Adrenal gland (tissue), 12 donors: ENCODE data around the gene STARD9. TPM values are rescaled to one million over a fixed set of nuclear protein-coding genes. Genes with fewer than 3 reads are reported as not detected.

Source experiments
- DNase-seq, 7 donors: peaks; one replicate each; pipeline ENCODE4 v3.0.0-alpha.2; 2019 to 2020
- H3K27ac ChIP-seq, 5 donors: fragments of 200-600 bp; sonication (generic) in 4 of 5; 1 replicate in 3 of 5; 2 replicates in 2 of 5; pipeline versions ENCODE4 v1.5.1 to v1.8.0; 2016 to 2020; ENCODE audit warnings: mild to moderate bottlenecking in 1 of 5
- H3K27me3 ChIP-seq: fragments of 200-600 bp; 2 replicates; pipeline ENCODE4 v1.8.0; 2021
- H3K36me3 ChIP-seq, 2 donors: fragments of 200-600 bp; replicated peaks in 1 of 2; 1 replicate in 1 of 2; 2 replicates in 1 of 2; pipeline versions ENCODE4 v1.5.1 to v1.8.0; 2018 to 2022
- H3K4me1 ChIP-seq, 2 donors: fragments of 200-600 bp; replicated peaks in 1 of 2; 1 replicate in 1 of 2; 2 replicates in 1 of 2; pipeline versions ENCODE4 v1.5.1 to v1.8.0; 2018 to 2021
- H3K4me3 ChIP-seq, 4 donors: fragments of 200-600 bp; sonication (generic) in 3 of 4; one replicate each; pipeline ENCODE4 v1.5.1; 2016 to 2018
- H3K9me3 ChIP-seq, 3 donors: fragments of 200-600 bp; sonication (generic) in 1 of 3; replicated peaks in 1 of 3; 1 replicate in 2 of 3; 2 replicates in 1 of 3; pipeline versions ENCODE4 v1.5.1 to v1.8.0; 2016 to 2021
- POLR2A ChIP-seq, 2 donors: fragments of 450-650 bp; IDR thresholded peaks; one replicate each; pipeline ENCODE4 v1.6.1; 2017; ENCODE audit warnings: antibody characterized with exemption in 2 of 2, mild to moderate bottlenecking in 2 of 2, moderate library complexity in 1 of 2
- WGBS, 4 donors: extraction: QIAGEN DNeasy Blood & Tissue Kit in 2 of 4; methylation state at CpG; one replicate each; pipeline versions ENCODE4 v1.1.5 to v1.1.7; 2013 to 2017; 5-methylcytosine and 5-hydroxymethylcytosine counted together
- intact Hi-C, 2 donors: fragments of 100-400 bp; cut with DNase I; formaldehyde crosslinking; loops; one replicate each; pipeline versions ENCODE4 v1.14.1 to v1.15.0; 2022 to 2023
- polyA plus RNA-seq, 3 donors: library from polyadenylated mRNA; stranded (reverse); fragments of 200-250 nt in 2 of 3; fragments of 350-450 nt in 1 of 3; fragmentation: Illumina TruSeq in 1 of 3; extraction: RNeasy Lipid Tissue Mini Kit (QIAGEN cat#74804) in 1 of 3; gene quantifications; one replicate each; pipeline ENCODE4 v1.2.3, GENCODE V29; 2013 to 2014
- total RNA-seq, 9 donors: library from RNA; depleted of rRNA in 4 of 9; stranded (reverse); fragments of >200 nt in 4 of 9; fragments of 120-200 nt in 1 of 9; fragmentation: NEBNext Ultra II Directional in 1 of 9; extraction: Animal tissue kit (Norgen Biotek cat#: 25700) in 1 of 9; gene quantifications; one replicate each; pipeline versions ENCODE4 v1.1.0 to v1.2.4, GENCODE V29; 2013 to 2023
- TF ChIP-seq, protein P1 (sequence below), 6 experiments: fragments of 450-650 bp in 4 of 6; fragments of 200-600 bp in 2 of 6; sonication (generic) in 1 of 6; IDR thresholded peaks; 1 replicate in 5 of 6; 2 replicates in 1 of 6; pipeline versions ENCODE4 v1.5.1 to v1.8.0; 2016 to 2021; ENCODE audit warnings: antibody characterized with exemption in 6 of 6, mild to moderate bottlenecking in 2 of 6, moderate library complexity in 1 of 6
- donor health status: healthy with polysubstance abuse.
- donor health status: Bipolar disorder and iron deficiency.
- donor health status: DM: yes; HTN: yes; CAD: no.
- donor health status: DM: no; HTN: no; CAD: no.
- donor health status: DM: no; HTN: no; CAD: no.
- donor health status: DM: yes; HTN: yes; CAD: no.

Gene STARD9
- total and polyA plus RNA-seq, 12 donors = 0.71 to 8.7 (median 3.5) TPM

- 93 to 100% (median 96%) methylated on average over 1 of the region's 1 CpG for WGBS, 4 donors
- H3K27me3 ChIP-seq = no peaks in the 10 kb centered on the region
Observed at GRCh38 chr15:42621386-42621785, 46.0 kb downstream of the STARD9 start.

DNA sequence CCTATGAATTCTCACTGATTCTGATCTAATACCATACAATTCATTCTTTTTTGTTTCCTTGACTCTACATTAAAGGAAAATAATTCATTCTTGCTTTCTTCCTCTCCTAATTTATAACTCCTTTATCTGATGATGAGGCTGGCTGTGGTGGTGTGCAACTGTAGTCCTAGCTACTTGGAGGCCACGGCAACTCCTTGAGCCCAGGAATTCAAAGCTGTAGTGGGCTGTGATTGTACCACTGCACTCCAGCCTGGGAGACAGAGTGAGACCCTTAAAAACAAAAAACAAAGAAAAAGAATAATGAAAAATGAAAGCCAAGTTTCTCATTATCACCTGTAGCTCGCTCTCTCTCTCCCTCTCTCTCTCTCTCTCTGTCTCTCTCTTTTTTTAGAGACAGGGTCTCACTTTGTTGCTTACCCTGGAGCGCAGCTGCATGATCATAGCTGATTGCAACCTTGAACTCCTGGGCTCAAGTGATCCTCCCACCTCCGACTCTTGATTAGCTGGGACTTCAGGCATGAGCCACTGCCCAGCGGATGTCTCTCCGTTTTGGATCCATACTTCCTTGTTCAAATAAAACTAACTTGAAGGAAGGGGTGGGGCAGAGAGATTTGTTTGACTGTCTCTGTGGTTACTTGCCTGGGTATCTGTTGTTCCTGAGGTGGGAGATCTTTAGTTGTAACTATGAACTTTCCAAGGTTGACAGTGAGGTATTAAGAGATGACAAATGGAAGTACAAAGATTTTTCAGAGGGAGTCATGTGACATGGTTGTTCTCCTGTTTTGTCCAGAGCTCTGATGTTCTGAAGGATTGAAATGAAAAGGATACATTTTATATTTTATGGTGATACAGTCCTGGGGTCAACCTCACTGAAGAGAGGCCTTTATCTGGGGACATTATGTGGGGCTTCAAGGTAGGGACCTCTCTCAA lies 46.9 kb downstream of the STARD9 start:
- no peaks in the 10 kb centered on the region for H3K4me1 ChIP-seq
- H3K4me3 ChIP-seq = no peak overlapping the region
- TF ChIP-seq, protein P1, sequence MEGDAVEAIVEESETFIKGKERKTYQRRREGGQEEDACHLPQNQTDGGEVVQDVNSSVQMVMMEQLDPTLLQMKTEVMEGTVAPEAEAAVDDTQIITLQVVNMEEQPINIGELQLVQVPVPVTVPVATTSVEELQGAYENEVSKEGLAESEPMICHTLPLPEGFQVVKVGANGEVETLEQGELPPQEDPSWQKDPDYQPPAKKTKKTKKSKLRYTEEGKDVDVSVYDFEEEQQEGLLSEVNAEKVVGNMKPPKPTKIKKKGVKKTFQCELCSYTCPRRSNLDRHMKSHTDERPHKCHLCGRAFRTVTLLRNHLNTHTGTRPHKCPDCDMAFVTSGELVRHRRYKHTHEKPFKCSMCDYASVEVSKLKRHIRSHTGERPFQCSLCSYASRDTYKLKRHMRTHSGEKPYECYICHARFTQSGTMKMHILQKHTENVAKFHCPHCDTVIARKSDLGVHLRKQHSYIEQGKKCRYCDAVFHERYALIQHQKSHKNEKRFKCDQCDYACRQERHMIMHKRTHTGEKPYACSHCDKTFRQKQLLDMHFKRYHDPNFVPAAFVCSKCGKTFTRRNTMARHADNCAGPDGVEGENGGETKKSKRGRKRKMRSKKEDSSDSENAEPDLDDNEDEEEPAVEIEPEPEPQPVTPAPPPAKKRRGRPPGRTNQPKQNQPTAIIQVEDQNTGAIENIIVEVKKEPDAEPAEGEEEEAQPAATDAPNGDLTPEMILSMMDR (IDR thresholded peaks at IDR 0.05) = no peak
- no peak for TF ChIP-seq POLR2A (IDR thresholded peaks at IDR 0.05)
- intact Hi-C loops = no loop called here
- peak in 1 of 7 donors; percentile 23 for DNase-seq
- no peak overlapping the region for H3K27ac ChIP-seq
- H3K27me3 ChIP-seq = no peaks in the 10 kb centered on the region
- H3K36me3 ChIP-seq = no peaks in the 10 kb centered on the region
- no peaks in the 10 kb centered on the region for H3K9me3 ChIP-seq
- 61 to 72% (median 66%) methylated on average over 6 of the region's 6 CpGs for WGBS, 4 donors

More at GRCh38 chr15:42621386-42621785, 46.0 kb downstream of the STARD9 start:
- Histone ChIP-seq H3K4me1 (no peaks in the 10 kb centered on the region), H3K9me3 (no peaks in the 10 kb centered on the region), H3K36me3 (no peaks in the 10 kb centered on the region), H3K4me3 (no peak overlapping the region), H3K27ac (no peak overlapping the region)
- no peak for DNase-seq
- intact Hi-C loops = no loop called here
- TF ChIP-seq, protein P1 (IDR thresholded peaks at IDR 0.05) = no peak
- TF ChIP-seq POLR2A (IDR thresholded peaks at IDR 0.05) = no peak

DNA sequence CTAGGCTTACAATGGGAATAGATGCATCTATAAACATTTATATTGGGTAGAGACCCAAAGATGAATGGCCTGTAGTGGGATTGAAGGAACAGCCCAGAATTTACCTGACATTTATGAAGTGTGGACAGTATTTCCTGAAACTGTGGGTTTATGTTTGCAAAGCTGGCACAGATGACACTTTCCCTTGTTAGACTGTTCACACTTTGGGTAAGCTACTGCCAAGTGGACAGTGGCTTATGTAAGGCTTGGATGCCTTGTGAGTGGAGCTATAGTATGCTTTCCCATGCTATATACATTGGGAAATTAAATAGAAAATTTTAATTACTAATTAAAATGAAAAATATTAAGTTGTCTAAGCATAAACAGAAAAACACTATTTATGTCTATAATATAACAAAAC lies 48.5 kb downstream of the STARD9 start:
- no peak for DNase-seq
- H3K9me3 ChIP-seq = no peaks in the 10 kb centered on the region
- intact Hi-C loops = no loop called here
- no peak overlapping the region for H3K27ac ChIP-seq
- TF ChIP-seq, protein P1 (IDR thresholded peaks at IDR 0.05) = no peak
- no peak for TF ChIP-seq POLR2A (IDR thresholded peaks at IDR 0.05)
- no peak overlapping the region for H3K4me3 ChIP-seq
- no peaks in the 10 kb centered on the region for H3K36me3 ChIP-seq
- no peaks in the 10 kb centered on the region for H3K4me1 ChIP-seq
- no peaks in the 10 kb centered on the region for H3K27me3 ChIP-seq

- intact Hi-C loops = no loop called here
- TF ChIP-seq, protein P1 (IDR thresholded peaks at IDR 0.05) = no peak
- no peak for TF ChIP-seq POLR2A (IDR thresholded peaks at IDR 0.05)
- H3K4me3 ChIP-seq = no peak overlapping the region
- no peaks in the 10 kb centered on the region for H3K27me3 ChIP-seq
- no peaks in the 10 kb centered on the region for H3K36me3 ChIP-seq
- DNase-seq = no peak
- no peak overlapping the region for H3K27ac ChIP-seq
- H3K4me1 ChIP-seq = no peaks in the 10 kb centered on the region
- WGBS, 4 donors = 87 to 94% (median 90%) methylated on average over 2 of the region's 2 CpGs
- no peaks in the 10 kb centered on the region for H3K9me3 ChIP-seq
Observed at GRCh38 chr15:42627485-42627884, 52.1 kb downstream of the STARD9 start.
